ENCODE measurements around the gene FMN1.

FMN1 gene

DNA sequence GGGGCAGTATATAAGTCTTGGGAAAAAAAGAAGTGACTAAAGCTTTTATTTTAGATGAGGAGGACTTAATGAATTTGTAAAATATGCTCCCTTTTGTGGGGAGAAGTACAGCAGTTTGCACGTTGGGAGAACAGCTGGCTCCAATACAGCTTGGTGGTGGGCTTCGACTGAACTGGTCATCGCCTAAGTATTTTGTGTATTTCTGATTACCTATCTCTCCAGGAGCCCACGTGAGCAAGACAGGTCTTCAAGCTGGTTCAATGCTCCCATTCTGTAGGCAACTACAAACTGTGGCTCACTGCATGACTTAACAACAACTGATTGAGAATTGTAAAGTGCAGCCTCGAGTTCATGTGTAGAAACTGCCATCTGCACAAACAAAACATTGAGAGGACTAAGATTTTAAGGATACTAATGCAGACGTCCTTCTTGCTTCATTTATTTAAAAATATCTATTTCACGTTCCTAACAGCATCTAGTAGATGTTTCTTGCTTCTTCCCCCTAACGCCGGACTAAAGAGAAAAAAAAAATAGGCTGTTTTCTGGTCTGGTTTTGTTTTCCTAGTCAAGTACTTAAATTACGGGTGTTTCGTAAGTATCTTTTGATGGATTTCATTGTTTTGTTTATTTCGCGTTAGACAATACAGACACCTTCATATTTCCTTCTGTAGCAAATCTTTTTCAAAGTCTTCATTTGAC lies 478.1 kb downstream of the FMN1 start:
- FAIRE-seq: no peak
- DNase-seq (ENCODE audit: insufficient read length, low spot score): no peak
